Activated naive CD4-positive, alpha-beta T cell treated with anti-CD3 and anti-CD28 coated beads, Interleukin-2, amount 10 ng/mL, durations not matched to agents 7 days and 5 days (primary cell): ENCODE measurements around the gene GNA15.

Source experiments
- CTCF ChIA-PET: fragments of 350-600 bp; sonication (Branson Sonifier 250); formaldehyde crosslinking; loops from one replicate; lab custom pipeline; 2021; ENCODE audit warnings: antibody characterized with exemption; lab: Charles Lee
- DNase-seq: peaks from one replicate; pipeline ENCODE4 v3.0.0-alpha.2; 2020
- H3K27ac Mint-ChIP-seq: one replicate; pipeline ENCODE4 v1.8.0; 2021; ENCODE audit warnings: mild to moderate bottlenecking, moderate library complexity, mixed read lengths
- H3K27me3 Mint-ChIP-seq: one replicate; pipeline ENCODE4 v1.8.0; 2021; ENCODE audit warnings: mild to moderate bottlenecking, mixed read lengths
- H3K36me3 Mint-ChIP-seq: one replicate; pipeline ENCODE4 v1.8.0; 2021; ENCODE audit warnings: mixed read lengths
- H3K4me1 Mint-ChIP-seq: one replicate; pipeline ENCODE4 v1.8.0; 2021; ENCODE audit warnings: mixed read lengths
- H3K4me3 Mint-ChIP-seq: one replicate; pipeline ENCODE4 v1.8.0; 2021; ENCODE audit warnings: mild to moderate bottlenecking, moderate library complexity, mixed read lengths
- H3K9me3 Mint-ChIP-seq: one replicate; pipeline ENCODE4 v1.8.0; 2021; ENCODE audit warnings: mixed read lengths

Gene GNA15

DNA sequence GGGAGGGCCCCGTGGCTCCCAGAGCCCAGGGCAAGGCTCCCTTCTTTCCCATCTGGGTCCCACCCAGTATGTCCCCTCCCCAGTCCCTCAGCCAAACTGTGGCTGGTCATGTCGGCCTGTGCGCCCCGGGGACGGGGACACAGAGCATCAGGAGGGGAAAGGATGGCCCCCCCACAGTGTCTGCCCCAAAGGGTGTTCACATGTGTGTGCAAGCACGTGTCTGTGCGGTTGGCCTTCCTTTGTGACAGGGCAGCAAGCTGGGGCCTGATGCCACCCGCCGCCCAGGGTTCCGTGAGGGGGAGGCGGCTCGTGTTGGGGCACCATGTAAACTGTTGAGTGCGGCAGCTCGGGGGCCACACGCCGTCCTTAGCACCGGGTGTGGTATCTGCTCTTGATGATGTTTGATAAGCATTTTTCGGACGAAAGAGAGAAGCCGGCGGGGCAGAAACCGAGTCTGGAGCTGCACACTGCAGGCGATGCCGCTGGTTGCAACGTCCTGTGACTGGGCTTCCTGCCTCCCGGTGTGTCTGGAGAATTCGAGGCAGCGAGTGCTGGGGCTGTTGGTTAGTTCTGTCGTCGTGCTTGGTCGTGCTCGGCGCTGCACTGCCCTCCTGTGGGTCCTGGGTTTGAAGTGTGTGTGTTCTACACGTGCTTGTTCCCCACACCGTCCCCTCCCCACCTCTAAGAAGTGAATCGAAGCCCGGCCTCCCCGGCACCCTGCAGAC, 23.3 kb upstream of the GNA15 start:
- Mint-ChIP-seq H3K27ac (no peak overlapping the region), H3K9me3 (no peaks in the 10 kb centered on the region), H3K27me3 (peaks cover 3% of the 10 kb centered on the region), H3K36me3 (no peaks in the 10 kb centered on the region), H3K4me1 (peaks cover 4% of the 10 kb centered on the region), H3K4me3 (no peak overlapping the region)
- CTCF ChIA-PET: no interaction called here
- no peak for DNase-seq

DNA sequence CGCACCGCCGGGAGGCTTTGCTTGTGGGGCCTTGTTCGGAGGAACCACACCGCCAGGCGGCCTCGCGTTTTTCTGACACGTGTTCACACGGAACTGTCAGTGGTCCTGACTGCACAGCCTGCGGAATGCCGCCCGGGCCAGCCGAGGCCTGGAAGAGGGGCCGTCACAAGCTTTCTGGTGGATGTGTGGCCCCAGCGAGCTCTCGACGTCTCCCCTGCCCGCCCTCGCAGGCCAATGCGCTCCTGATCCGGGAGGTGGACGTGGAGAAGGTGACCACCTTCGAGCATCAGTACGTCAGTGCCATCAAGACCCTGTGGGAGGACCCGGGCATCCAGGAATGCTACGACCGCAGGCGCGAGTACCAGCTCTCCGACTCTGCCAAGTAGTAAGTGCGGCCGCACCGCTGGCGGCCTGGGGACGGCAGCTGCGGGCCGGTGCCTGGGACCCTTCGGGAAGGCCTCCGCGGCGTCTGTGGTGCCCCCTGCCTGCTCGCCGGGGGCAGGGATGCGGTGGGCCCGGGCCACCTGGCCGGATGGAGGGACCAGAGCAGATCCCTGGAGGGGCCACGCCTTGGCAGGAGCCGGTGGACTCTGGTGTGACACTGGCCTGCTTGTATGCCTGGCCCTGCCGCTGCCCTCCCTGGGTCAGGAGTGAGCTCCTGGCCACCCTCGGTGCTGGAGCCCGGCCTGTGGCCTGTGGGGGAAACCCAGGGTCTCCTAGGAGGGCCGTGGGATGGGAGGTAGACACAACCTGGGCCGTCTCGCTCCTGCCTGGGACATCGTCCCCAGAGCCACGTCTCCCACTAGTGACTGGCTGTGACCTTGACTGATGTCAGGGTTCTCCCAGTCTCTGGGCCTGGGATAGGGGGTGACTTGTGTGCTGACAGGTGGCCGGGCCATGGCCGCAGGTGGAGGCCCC, 22.5 kb upstream of the GNA15 start:
- H3K27ac Mint-ChIP-seq: no peak overlapping the region
- peaks cover 3% of the 10 kb centered on the region for H3K27me3 Mint-ChIP-seq
- no peak overlapping the region for H3K4me3 Mint-ChIP-seq
- DNase-seq: no peak
- no peaks in the 10 kb centered on the region for H3K9me3 Mint-ChIP-seq
- peaks cover 4% of the 10 kb centered on the region for H3K4me1 Mint-ChIP-seq
- no peaks in the 10 kb centered on the region for H3K36me3 Mint-ChIP-seq
- CTCF ChIA-PET: no interaction called here

DNA sequence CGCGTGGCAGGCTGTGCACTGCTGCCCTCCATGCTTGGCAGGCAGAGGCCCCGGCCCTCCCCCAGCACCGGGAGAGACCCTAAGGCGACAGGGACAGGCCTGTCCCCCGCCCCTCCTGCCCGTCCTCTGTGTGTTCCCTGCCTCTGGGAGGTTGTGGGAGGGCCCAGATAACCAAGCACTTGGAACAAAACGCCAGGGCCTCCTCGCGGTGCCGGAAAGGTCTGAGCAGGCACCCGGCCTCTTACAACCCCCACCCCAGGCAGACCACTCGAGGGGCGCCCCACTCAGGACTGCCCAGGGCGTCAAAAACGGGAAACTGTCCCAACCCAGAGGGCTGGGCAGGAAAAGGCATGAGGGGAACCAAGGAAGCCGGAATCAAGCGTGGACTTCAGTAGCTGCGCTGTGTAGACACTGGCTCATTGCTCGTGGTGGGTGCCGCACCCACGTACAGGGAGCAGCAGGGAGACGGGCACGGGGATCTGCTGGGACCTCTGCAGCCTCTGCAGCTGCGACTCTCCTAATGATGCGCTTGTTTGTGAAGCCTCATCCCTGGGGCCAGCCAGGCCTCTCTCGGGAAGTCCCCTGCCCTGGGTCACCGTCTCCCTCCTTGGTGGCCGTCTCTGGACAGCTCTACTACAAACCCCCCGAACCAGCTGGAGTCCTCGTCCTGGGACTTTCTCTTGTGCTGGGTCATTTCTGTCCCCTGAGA, 21.7 kb upstream of the GNA15 start:
- Mint-ChIP-seq H3K27ac (no peak overlapping the region), H3K4me3 (no peak overlapping the region), H3K36me3 (no peaks in the 10 kb centered on the region), H3K4me1 (no peaks in the 10 kb centered on the region), H3K9me3 (no peaks in the 10 kb centered on the region), H3K27me3 (no peaks in the 10 kb centered on the region)
- CTCF ChIA-PET: no interaction called here
- no peak for DNase-seq

DNA sequence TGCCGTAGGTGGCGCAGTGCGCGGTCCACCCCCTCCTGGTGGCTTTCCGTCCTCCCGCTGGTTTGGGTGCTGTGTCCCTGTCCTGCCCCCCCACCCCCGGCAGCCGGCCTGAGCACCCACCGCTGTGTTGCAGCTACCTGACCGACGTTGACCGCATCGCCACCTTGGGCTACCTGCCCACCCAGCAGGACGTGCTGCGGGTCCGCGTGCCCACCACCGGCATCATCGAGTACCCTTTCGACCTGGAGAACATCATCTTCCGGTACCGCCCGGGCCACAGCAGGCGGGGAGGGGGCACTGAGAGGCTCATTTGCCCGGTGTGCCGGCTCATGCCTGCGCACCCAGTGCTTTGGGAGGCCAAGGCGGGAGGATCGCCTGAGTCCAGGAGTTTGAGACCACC, 21.0 kb upstream of the GNA15 start:
- H3K9me3 Mint-ChIP-seq: no peaks in the 10 kb centered on the region
- no peak overlapping the region for H3K4me3 Mint-ChIP-seq
- H3K27me3 Mint-ChIP-seq: no peaks in the 10 kb centered on the region
- no peak for DNase-seq
- H3K36me3 Mint-ChIP-seq: no peaks in the 10 kb centered on the region
- no peak overlapping the region for H3K27ac Mint-ChIP-seq
- no peaks in the 10 kb centered on the region for H3K4me1 Mint-ChIP-seq
- CTCF ChIA-PET: no interaction called here

DNA sequence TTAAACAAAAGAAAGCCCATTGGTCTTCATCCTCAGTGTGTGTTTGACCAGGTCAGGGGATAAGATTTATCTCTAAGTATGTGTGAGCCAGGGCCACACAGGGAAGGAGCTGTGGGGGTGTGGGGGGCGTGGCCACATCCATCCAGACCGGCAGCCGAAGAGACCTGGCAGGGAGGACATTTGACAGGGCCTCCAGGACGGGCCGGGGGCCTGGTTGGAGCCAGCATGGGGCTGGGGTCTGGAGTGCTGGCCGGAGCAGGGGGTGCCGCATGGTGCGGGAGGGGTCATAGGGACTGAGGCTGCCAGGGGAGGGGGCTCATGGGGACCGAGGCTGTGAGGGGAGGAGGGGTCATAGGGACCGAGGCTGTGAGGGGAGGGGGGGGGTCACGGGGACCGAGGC, 20.4 kb upstream of the GNA15 start:
- H3K36me3 Mint-ChIP-seq: no peaks in the 10 kb centered on the region

DNA sequence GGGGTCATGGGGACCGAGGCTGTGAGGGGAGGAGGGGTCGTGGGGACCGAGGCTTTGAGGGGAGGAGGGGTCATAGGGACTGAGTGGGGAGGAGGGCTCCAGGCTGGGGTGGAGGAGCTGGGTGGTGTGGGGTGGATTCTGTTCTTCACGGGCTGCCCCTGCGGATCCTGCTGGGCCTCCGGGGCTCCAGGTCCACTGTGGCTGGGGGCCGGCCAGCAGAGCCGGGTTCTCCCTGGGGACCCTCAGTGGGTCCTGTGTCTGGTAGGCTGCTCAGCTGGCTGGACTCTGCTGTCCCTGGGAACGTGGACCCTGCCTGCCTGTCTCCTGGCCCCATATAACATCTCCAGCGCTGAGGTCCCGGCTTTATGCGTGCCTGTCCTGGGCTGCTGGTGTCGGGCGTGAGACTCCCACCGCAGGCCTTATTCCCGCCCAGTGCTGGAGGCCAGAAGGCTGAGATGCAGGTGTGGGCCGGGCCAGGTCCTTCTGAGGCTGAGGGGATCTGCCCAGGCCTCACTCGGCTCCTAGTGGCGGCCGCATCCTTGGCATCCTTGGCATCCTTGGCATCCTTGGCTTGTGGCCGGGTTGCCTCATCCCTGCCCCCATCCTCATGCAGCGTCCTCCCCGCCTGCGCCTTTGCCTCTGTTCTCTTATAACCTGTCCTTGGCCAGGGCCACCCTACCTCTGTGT, 19.8 kb upstream of the GNA15 start:
- CTCF ChIA-PET: interaction anchor here (1.5 to 2.2 kb wide), 3 partner anchors 7 to 13 kb away, joined by 4 to 7 read pairs (median 6); no protein-coding TSS in a partner anchor
- DNase-seq: no peak
- H3K27me3 Mint-ChIP-seq: no peaks in the 10 kb centered on the region
- no peak overlapping the region for H3K4me3 Mint-ChIP-seq
- no peaks in the 10 kb centered on the region for H3K4me1 Mint-ChIP-seq
- no peaks in the 10 kb centered on the region for H3K9me3 Mint-ChIP-seq
- H3K36me3 Mint-ChIP-seq: no peaks in the 10 kb centered on the region
- no peak overlapping the region for H3K27ac Mint-ChIP-seq

More for the DNA sequence above, 20.4 kb upstream of the GNA15 start:
- no peaks in the 10 kb centered on the region for H3K9me3 Mint-ChIP-seq
- no peak overlapping the region for H3K4me3 Mint-ChIP-seq
- no peaks in the 10 kb centered on the region for H3K27me3 Mint-ChIP-seq
- CTCF ChIA-PET: no interaction called here
- H3K4me1 Mint-ChIP-seq: no peaks in the 10 kb centered on the region
- no peak for DNase-seq
- no peak overlapping the region for H3K27ac Mint-ChIP-seq

DNA sequence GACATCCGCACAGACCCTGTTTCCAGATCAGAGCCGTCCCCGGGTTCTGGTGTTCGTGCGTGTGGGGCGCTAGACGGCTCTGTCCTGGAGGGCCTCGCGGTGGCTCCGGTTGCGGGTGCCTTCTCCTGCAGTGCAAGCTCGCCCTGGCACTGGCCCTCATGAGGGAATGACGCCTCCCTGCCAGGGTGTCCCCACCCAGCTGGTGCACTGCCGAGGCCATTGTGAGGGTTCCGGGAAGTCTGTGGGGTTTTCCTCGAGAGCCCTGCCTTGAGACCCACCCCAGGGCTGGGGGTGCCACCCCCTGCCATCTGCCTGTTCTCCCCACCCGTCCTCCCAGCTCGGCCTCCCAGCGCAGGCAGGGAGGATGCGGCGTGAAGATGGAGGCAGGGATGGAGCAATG, 19.2 kb upstream of the GNA15 start:
- Mint-ChIP-seq H3K9me3 (no peaks in the 10 kb centered on the region), H3K4me3 (no peak overlapping the region), H3K4me1 (no peaks in the 10 kb centered on the region), H3K36me3 (no peaks in the 10 kb centered on the region), H3K27me3 (no peaks in the 10 kb centered on the region), H3K27ac (no peak overlapping the region)
- CTCF ChIA-PET: interaction anchor here (0.6 to 2.2 kb wide), 4 partner anchors 8 to 53 kb away, joined by 3 to 7 read pairs (median 5); no protein-coding TSS in a partner anchor
- no peak for DNase-seq

DNA sequence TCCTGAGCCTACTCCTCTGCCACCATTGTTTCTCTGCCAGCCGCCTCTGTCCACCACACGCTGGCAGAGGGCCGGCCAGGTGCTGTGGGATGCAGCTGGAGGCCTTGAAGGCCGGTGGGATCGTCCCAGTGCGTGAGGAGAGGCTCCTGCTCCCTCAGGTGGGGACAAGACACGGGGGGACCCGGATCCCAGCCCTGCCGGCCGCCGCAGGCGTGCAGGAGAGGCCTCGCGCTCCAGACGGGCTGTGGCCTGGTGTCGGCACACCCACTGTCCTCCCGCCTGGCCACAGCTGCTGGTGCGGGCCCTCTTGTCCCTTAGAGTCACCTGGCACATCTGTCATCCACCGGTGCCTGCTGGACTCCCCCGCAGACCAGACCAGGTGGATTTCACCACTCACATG, 18.1 kb upstream of the GNA15 start:
- CTCF ChIA-PET: interaction anchor here (2.0 to 2.2 kb wide), 2 partner anchors 9 to 14 kb away, joined by 6 to 7 read pairs; no protein-coding TSS in a partner anchor
- no peak overlapping the region for H3K4me3 Mint-ChIP-seq
- no peak for DNase-seq
- no peak overlapping the region for H3K27ac Mint-ChIP-seq
- no peaks in the 10 kb centered on the region for H3K36me3 Mint-ChIP-seq
- H3K4me1 Mint-ChIP-seq: no peaks in the 10 kb centered on the region
- H3K27me3 Mint-ChIP-seq: no peaks in the 10 kb centered on the region
- no peaks in the 10 kb centered on the region for H3K9me3 Mint-ChIP-seq

DNA sequence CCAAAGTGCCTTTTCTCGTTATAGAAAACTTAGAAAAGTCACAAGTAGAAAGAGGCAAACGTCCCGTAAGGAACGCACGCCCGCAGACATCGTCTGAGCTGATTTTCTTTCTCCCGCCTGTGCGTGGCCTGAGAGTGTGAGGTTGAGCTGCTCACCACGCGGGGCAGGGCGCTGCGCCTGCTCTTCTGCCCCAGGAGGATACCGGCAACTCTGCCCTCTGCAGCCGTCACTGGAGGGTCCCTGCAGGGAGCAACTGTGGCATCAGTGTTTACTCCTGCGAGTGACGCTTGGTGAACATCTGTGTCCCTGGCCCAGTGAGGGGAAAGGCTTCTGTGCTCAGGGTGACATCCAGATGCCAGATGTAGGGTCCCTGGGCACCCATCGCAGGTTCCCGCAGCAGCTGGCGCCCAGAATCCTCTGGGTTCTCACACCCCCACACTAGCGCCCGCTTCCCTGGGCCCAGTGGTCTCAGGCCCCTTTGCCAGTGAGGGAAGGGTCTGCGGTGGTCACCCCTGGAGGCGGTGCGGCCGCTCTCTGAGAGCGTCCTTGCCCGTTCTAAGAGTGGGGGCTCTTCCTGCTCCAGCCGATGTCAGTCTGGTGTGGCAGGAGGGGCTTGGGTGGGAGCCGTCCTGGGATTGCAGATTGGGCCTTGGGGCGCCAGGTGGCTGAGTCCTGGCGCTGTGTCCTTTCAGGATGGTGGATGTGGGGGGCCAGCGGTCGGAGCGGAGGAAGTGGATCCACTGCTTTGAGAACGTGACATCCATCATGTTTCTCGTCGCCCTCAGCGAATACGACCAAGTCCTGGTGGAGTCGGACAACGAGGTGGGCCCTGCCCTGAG, 17.4 kb upstream of the GNA15 start:
- CTCF ChIA-PET: interaction anchor here (2.0 to 2.2 kb wide), 2 partner anchors 10 to 15 kb away, joined by 6 to 7 read pairs; no protein-coding TSS in a partner anchor
- Mint-ChIP-seq H3K4me3 (no peak overlapping the region), H3K36me3 (no peaks in the 10 kb centered on the region), H3K27me3 (no peaks in the 10 kb centered on the region), H3K4me1 (no peaks in the 10 kb centered on the region), H3K9me3 (no peaks in the 10 kb centered on the region), H3K27ac (no peak overlapping the region)
- DNase-seq: no peak

DNA sequence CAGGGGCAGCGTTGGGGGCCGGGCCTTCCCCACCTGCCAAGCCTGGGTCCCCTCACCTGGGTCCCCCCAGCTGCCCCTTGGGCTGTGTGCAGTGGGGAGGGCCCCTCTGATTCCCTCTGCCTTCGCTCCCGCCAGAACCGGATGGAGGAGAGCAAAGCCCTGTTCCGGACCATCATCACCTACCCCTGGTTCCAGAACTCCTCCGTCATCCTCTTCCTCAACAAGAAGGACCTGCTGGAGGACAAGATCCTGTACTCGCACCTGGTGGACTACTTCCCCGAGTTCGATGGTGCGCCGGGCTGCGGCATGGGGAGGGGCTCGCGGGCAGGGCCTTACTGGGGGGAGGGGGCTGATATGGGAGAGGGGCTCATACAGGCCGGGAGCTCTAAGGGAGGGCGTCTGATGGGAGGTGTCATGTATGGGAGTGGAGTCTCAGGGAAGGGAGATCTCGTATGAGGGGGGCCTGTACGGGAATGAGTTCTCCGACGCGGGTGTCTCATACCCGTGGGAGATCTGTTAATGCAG, 16.7 kb upstream of the GNA15 start:
- H3K27ac Mint-ChIP-seq: no peak overlapping the region
- no peaks in the 10 kb centered on the region for H3K27me3 Mint-ChIP-seq
- H3K4me1 Mint-ChIP-seq: no peaks in the 10 kb centered on the region
- no peak overlapping the region for H3K4me3 Mint-ChIP-seq
- no peaks in the 10 kb centered on the region for H3K9me3 Mint-ChIP-seq
- no peaks in the 10 kb centered on the region for H3K36me3 Mint-ChIP-seq
- no peak for DNase-seq
- CTCF ChIA-PET: no interaction called here

DNA sequence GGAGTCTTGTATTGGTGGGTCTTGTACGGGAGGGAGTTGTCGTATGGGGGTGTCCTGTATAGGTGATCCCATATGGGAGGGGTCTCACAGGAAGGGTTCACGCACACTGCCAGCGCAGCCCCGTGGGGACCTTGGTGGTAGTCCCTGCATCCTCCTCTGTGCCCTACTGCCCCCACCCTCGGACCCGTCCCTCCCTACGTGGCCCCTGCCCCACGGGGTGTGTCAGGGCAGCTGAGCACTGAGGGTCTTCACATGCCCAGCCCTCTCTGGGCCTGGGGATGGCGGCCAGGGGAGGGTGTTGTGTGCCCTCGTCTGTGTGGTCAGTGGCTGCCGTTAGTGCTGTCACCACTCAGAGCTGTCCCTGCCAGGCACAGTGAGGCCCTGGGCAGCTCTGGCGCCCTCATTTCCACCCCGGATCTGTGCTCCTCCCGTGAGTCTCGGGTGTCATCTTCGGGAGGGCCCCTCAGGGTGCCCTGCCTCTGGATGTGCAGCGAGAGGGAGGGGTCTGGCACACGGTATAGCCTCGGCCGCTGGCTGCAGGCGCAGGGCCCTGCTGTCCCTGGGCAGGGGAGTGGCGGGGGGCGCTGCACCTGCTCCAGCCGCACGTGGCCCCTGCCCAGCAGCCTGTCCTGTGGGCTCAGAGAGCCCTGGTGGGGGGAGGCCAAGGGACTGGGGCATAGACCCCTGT, 16.0 kb upstream of the GNA15 start:
- H3K27me3 Mint-ChIP-seq: peaks cover 5% of the 10 kb centered on the region
- CTCF ChIA-PET: interaction anchor here (0.5 kb wide), 1 partner anchor 598 kb away, joined by 3 read pairs; no protein-coding TSS in a partner anchor
- no peak overlapping the region for H3K4me3 Mint-ChIP-seq
- no peaks in the 10 kb centered on the region for H3K36me3 Mint-ChIP-seq
- no peaks in the 10 kb centered on the region for H3K4me1 Mint-ChIP-seq
- no peaks in the 10 kb centered on the region for H3K9me3 Mint-ChIP-seq
- H3K27ac Mint-ChIP-seq: no peak overlapping the region
- DNase-seq: no peak

DNA sequence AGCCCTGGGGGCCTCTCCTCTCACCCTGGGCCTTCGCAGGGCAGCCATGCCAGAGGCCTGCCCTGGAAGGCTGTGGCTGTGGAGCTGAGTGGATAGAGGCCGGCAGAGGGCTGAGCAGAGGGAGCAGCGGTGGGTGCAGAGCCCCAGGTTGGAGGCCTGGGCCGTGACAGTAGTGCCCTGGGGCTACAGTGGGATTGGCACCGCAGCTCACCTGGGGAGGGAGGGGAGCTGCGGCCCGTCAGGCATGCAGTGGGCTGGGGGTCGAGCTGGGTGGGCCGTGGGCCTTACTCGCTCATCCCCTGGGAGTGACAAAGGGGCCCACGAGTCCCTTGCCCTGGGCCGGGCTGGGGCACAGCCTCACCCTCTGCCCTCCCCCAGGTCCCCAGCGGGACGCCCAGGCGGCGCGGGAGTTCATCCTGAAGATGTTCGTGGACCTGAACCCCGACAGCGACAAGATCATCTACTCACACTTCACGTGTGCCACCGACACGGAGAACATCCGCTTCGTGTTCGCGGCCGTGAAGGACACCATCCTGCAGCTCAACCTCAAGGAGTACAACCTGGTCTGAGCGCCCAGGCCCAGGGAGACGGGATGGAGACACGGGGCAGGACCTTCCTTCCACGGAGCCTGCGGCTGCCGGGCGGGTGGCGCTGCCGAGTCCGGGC, 15.1 kb upstream of the GNA15 start:
- DNase-seq: no peak
- Mint-ChIP-seq H3K36me3 (no peaks in the 10 kb centered on the region), H3K4me3 (no peak overlapping the region), H3K27ac (no peak overlapping the region), H3K9me3 (no peaks in the 10 kb centered on the region), H3K27me3 (peaks cover 14% of the 10 kb centered on the region), H3K4me1 (peaks cover 2% of the 10 kb centered on the region)
- CTCF ChIA-PET: no interaction called here
